ENCODE results near the gene NTNG1. TPM values are rescaled to one million over a fixed set of nuclear protein-coding genes. Genes with fewer than 3 reads are reported as not detected.
A peak's percentile ranks its signal among the peaks of the same experiment; 100 is the strongest.
"Not testable (repeated sequence)": the region's sequence is repeated elsewhere in the genome, so short reads cannot be mapped to it uniquely, and the experiment has no call there.

Gene NTNG1
- total RNA-seq, 1 experiment from 2014 or later: not detected

- Histone ChIP-seq H2AFZ (ENCODE audit: low read length) (no peak overlapping the region), H3K9me2 (replicated peaks; ENCODE audit: insufficient read depth, low read length) (no peaks in the 10 kb centered on the region), H3K79me2 (ENCODE audit: low read length) (no peaks in the 10 kb centered on the region), H3K9me3 (ENCODE audit: low read length) (no peaks in the 10 kb centered on the region), H3K27me3 (ENCODE audit: low read length) (no peaks in the 10 kb centered on the region), H3K27ac (ENCODE audit: low read length) (no peak overlapping the region), H3K4me1 (ENCODE audit: low read length) (no peaks in the 10 kb centered on the region), H3K9ac (ENCODE audit: low read length) (no peak overlapping the region), H4K20me1 (ENCODE audit: insufficient read depth, low read depth, low read length) (no peaks in the 10 kb centered on the region), H3K4me3 (ENCODE audit: low read length) (no peak overlapping the region), H3K4me2 (ENCODE audit: low read depth, low read length, poor library complexity, severe bottlenecking) (no peak overlapping the region), H3K36me3 (ENCODE audit: insufficient read depth, low read length) (no peaks in the 10 kb centered on the region)
- DNase-seq: no peak
Measured at GRCh38 chr1:107151295-107151694, 10.5 kb downstream of the NTNG1 start.

- DNase-seq: no peak
- Histone ChIP-seq H3K9me2 (replicated peaks; ENCODE audit: insufficient read depth, low read length) (no peaks in the 10 kb centered on the region), H3K4me3 (ENCODE audit: low read length) (no peak overlapping the region), H3K79me2 (ENCODE audit: low read length) (no peaks in the 10 kb centered on the region), H3K9ac (ENCODE audit: low read length) (no peak overlapping the region), H4K20me1 (ENCODE audit: insufficient read depth, low read depth, low read length) (no peaks in the 10 kb centered on the region), H3K27me3 (ENCODE audit: low read length) (no peaks in the 10 kb centered on the region), H3K36me3 (ENCODE audit: insufficient read depth, low read length) (no peaks in the 10 kb centered on the region), H2AFZ (ENCODE audit: low read length) (no peak overlapping the region), H3K9me3 (ENCODE audit: low read length) (no peaks in the 10 kb centered on the region), H3K4me2 (ENCODE audit: low read depth, low read length, poor library complexity, severe bottlenecking) (no peak overlapping the region), H3K27ac (ENCODE audit: low read length) (no peak overlapping the region), H3K4me1 (ENCODE audit: low read length) (no peaks in the 10 kb centered on the region)
Measured at GRCh38 chr1:107152395-107152794, 11.6 kb downstream of the NTNG1 start.

GRCh38 chr1:107153014-107153413 lies 12.2 kb downstream of the NTNG1 start:
- Histone ChIP-seq H3K27ac (ENCODE audit: low read length) (no peak overlapping the region), H3K4me1 (ENCODE audit: low read length) (no peaks in the 10 kb centered on the region), H3K4me2 (ENCODE audit: low read depth, low read length, poor library complexity, severe bottlenecking) (no peak overlapping the region), H4K20me1 (ENCODE audit: insufficient read depth, low read depth, low read length) (no peaks in the 10 kb centered on the region), H3K9me3 (ENCODE audit: low read length) (no peaks in the 10 kb centered on the region), H3K4me3 (ENCODE audit: low read length) (no peak overlapping the region), H3K9ac (ENCODE audit: low read length) (no peak overlapping the region), H2AFZ (ENCODE audit: low read length) (no peak overlapping the region), H3K9me2 (replicated peaks; ENCODE audit: insufficient read depth, low read length) (no peaks in the 10 kb centered on the region), H3K27me3 (ENCODE audit: low read length) (no peaks in the 10 kb centered on the region), H3K79me2 (ENCODE audit: low read length) (no peaks in the 10 kb centered on the region), H3K36me3 (ENCODE audit: insufficient read depth, low read length) (no peaks in the 10 kb centered on the region)
- DNase-seq: peak; percentile 44

- Histone ChIP-seq H3K4me2 (ENCODE audit: low read depth, low read length, poor library complexity, severe bottlenecking) (no peak overlapping the region), H3K27me3 (ENCODE audit: low read length) (no peaks in the 10 kb centered on the region), H4K20me1 (ENCODE audit: insufficient read depth, low read depth, low read length) (no peaks in the 10 kb centered on the region), H3K9ac (ENCODE audit: low read length) (no peak overlapping the region), H3K9me2 (replicated peaks; ENCODE audit: insufficient read depth, low read length) (peaks cover 3% of the 10 kb centered on the region; the same call in 1 of the 2 replicates), H3K9me3 (ENCODE audit: low read length) (no peaks in the 10 kb centered on the region), H3K27ac (ENCODE audit: low read length) (no peak overlapping the region), H3K79me2 (ENCODE audit: low read length) (no peaks in the 10 kb centered on the region), H3K4me3 (ENCODE audit: low read length) (no peak overlapping the region), H2AFZ (ENCODE audit: low read length) (no peak overlapping the region), H3K36me3 (ENCODE audit: insufficient read depth, low read length) (no peaks in the 10 kb centered on the region), H3K4me1 (ENCODE audit: low read length) (no peaks in the 10 kb centered on the region)
- no peak for DNase-seq
Measured at GRCh38 chr1:107158496-107158895, 17.7 kb downstream of the NTNG1 start.

DNA sequence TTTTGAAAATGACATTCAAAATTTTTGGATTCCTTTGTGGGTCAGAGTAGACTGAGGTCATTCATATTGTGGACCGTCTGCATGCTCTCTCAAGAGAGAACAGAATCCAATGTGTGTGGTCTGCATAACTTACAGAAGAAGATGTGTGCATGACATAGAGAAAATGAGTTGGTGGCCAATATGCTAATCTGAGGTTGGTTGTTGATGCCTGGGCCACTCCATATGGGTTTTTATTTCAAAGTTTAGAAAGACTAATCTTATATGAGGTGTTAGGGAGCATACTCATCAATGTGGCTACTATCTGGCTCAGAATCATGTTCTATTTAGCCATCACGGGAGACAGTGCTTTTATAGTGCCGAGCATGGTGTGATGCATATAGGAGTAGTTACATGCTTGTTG lies 18.2 kb downstream of the NTNG1 start:
- H3K27me3 ChIP-seq (ENCODE audit: low read length): no peaks in the 10 kb centered on the region

GRCh38 chr1:107162745-107163144 lies 21.9 kb downstream of the NTNG1 start:
- Histone ChIP-seq H2AFZ (ENCODE audit: low read length) (no peak overlapping the region), H3K9me2 (replicated peaks; ENCODE audit: insufficient read depth, low read length) (peaks cover 4% of the 10 kb centered on the region; the same call in 1 of the 2 replicates), H3K4me2 (ENCODE audit: low read depth, low read length, poor library complexity, severe bottlenecking) (no peak overlapping the region), H3K9me3 (ENCODE audit: low read length) (no peaks in the 10 kb centered on the region), H3K9ac (ENCODE audit: low read length) (no peak overlapping the region), H3K79me2 (ENCODE audit: low read length) (no peaks in the 10 kb centered on the region), H3K4me3 (ENCODE audit: low read length) (no peak overlapping the region), H3K27ac (ENCODE audit: low read length) (no peak overlapping the region), H3K4me1 (ENCODE audit: low read length) (no peaks in the 10 kb centered on the region), H4K20me1 (ENCODE audit: insufficient read depth, low read depth, low read length) (no peaks in the 10 kb centered on the region), H3K36me3 (ENCODE audit: insufficient read depth, low read length) (no peaks in the 10 kb centered on the region), H3K27me3 (ENCODE audit: low read length) (no peaks in the 10 kb centered on the region)
- DNase-seq: no peak

More for the DNA sequence above, 18.2 kb downstream of the NTNG1 start:
- Histone ChIP-seq H3K9ac (ENCODE audit: low read length) (no peak overlapping the region), H3K27ac (ENCODE audit: low read length) (no peak overlapping the region), H3K79me2 (ENCODE audit: low read length) (no peaks in the 10 kb centered on the region), H4K20me1 (ENCODE audit: insufficient read depth, low read depth, low read length) (no peaks in the 10 kb centered on the region), H3K9me2 (replicated peaks; ENCODE audit: insufficient read depth, low read length) (peaks cover 4% of the 10 kb centered on the region; the same call in 1 of the 2 replicates), H3K4me1 (ENCODE audit: low read length) (no peaks in the 10 kb centered on the region), H3K4me2 (ENCODE audit: low read depth, low read length, poor library complexity, severe bottlenecking) (no peak overlapping the region), H2AFZ (ENCODE audit: low read length) (no peak overlapping the region), H3K9me3 (ENCODE audit: low read length) (no peaks in the 10 kb centered on the region), H3K4me3 (ENCODE audit: low read length) (no peak overlapping the region), H3K36me3 (ENCODE audit: insufficient read depth, low read length) (no peaks in the 10 kb centered on the region)
- no peak for DNase-seq

- not testable (repeated sequence) for H3K9ac ChIP-seq (ENCODE audit: low read length); H3K4me2 ChIP-seq (ENCODE audit: low read depth, low read length, poor library complexity, severe bottlenecking); H3K9me2 ChIP-seq (replicated peaks; ENCODE audit: insufficient read depth, low read length)
Measured at GRCh38 chr1:107164901-107165300, 24.1 kb downstream of the NTNG1 start.

DNA sequence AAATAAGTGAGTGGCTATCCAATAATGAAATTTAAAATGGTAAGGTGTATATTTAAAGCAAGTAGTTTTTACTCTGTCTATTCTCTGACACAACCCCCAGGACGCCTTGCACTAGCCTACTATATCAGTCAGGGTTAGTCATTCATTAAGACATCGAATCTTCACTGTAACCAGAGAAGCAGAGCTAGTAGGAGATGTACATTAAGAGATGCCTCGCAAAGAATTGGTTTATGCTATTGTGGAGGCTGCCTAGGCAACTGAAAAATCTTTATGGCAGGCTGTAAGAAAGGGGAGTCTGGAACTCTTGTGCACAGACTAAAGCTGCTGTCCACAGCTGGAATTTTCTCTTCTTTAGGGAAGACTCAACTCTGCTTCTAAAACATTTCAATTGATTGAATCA lies 28.8 kb downstream of the NTNG1 start:
- Histone ChIP-seq H3K4me3 (ENCODE audit: low read length) (no peak overlapping the region), H3K27me3 (ENCODE audit: low read length) (no peaks in the 10 kb centered on the region), H3K27ac (ENCODE audit: low read length) (no peak overlapping the region), H3K9ac (ENCODE audit: low read length) (no peak overlapping the region), H3K9me2 (replicated peaks; ENCODE audit: insufficient read depth, low read length) (no peaks in the 10 kb centered on the region), H3K79me2 (ENCODE audit: low read length) (no peaks in the 10 kb centered on the region), H2AFZ (ENCODE audit: low read length) (no peak overlapping the region), H4K20me1 (ENCODE audit: insufficient read depth, low read depth, low read length) (no peaks in the 10 kb centered on the region), H3K36me3 (ENCODE audit: insufficient read depth, low read length) (no peaks in the 10 kb centered on the region), H3K4me2 (ENCODE audit: low read depth, low read length, poor library complexity, severe bottlenecking) (no peak overlapping the region), H3K4me1 (ENCODE audit: low read length) (no peaks in the 10 kb centered on the region), H3K9me3 (ENCODE audit: low read length) (no peaks in the 10 kb centered on the region)
- DNase-seq: no peak

More at GRCh38 chr1:107164901-107165300, 24.1 kb downstream of the NTNG1 start:
- H3K4me3 ChIP-seq (ENCODE audit: low read length); H2AFZ ChIP-seq (ENCODE audit: low read length); DNase-seq; H3K36me3 ChIP-seq (ENCODE audit: insufficient read depth, low read length); H3K9me3 ChIP-seq (ENCODE audit: low read length); H3K4me1 ChIP-seq (ENCODE audit: low read length); H4K20me1 ChIP-seq (ENCODE audit: insufficient read depth, low read depth, low read length); H3K27me3 ChIP-seq (ENCODE audit: low read length); H3K27ac ChIP-seq (ENCODE audit: low read length); H3K79me2 ChIP-seq (ENCODE audit: low read length): not testable (repeated sequence)

DNA sequence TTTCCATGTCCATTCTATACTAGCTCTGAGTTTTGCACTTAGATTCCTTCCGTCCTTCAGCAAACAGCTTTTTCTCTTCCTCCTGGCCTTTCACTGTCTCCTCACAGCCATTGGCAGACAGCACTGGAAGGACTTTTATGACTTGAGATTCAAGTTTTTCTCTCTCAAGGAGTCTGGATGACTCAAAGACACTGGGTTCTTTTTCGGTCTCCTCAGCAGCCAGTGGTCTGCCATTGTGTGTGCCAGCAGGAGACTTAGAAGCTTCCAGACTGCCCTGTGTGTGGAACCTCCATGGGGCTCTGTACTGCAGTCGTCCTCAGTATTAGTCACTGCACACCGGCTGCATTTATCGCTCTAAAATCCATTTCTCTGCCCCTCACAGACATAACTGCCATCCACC lies 30.5 kb downstream of the NTNG1 start:
- Histone ChIP-seq H3K27me3 (ENCODE audit: low read length) (no peaks in the 10 kb centered on the region), H3K9ac (ENCODE audit: low read length) (no peak overlapping the region), H3K27ac (ENCODE audit: low read length) (no peak overlapping the region), H2AFZ (ENCODE audit: low read length) (no peak overlapping the region), H3K79me2 (ENCODE audit: low read length) (no peaks in the 10 kb centered on the region), H3K9me3 (ENCODE audit: low read length) (no peaks in the 10 kb centered on the region), H3K4me2 (ENCODE audit: low read depth, low read length, poor library complexity, severe bottlenecking) (no peak overlapping the region), H4K20me1 (ENCODE audit: insufficient read depth, low read depth, low read length) (no peaks in the 10 kb centered on the region), H3K4me3 (ENCODE audit: low read length) (no peak overlapping the region), H3K9me2 (replicated peaks; ENCODE audit: insufficient read depth, low read length) (no peaks in the 10 kb centered on the region), H3K4me1 (ENCODE audit: low read length) (no peaks in the 10 kb centered on the region), H3K36me3 (ENCODE audit: insufficient read depth, low read length) (no peaks in the 10 kb centered on the region)
- no peak for DNase-seq
